ENCODE measurements around the gene PREB.
A peak's percentile ranks its signal among the peaks of the same experiment; 100 is the strongest.

Gene PREB

GRCh38 chr2:27164960-27165763 is 30.7 kb upstream of the PREB start:
- H3K4me3 ChIP-seq (replicated peaks in 1 of 2; ENCODE audit: low read depth in 2 of 2, low read length in 2 of 2): no peak overlapping the region
- TF ChIP-seq CTCF (IDR thresholded peaks at IDR 0.05; ENCODE audit: low read depth, low read length): no peak
- DNase-seq (ENCODE audit: low read depth in 2 of 2): no peak

- peak in 1 of 2 donors; percentile 33 for DNase-seq (ENCODE audit: low read depth in 2 of 2)
- no peak overlapping the region for H3K4me3 ChIP-seq (replicated peaks in 1 of 2; ENCODE audit: low read depth in 2 of 2, low read length in 2 of 2)
- TF ChIP-seq CTCF (IDR thresholded peaks at IDR 0.05; ENCODE audit: low read depth, low read length): no peak
Observed at GRCh38 chr2:27162151-27163121, 28.0 kb upstream of the PREB start.

- TF ChIP-seq CTCF (IDR thresholded peaks at IDR 0.05; ENCODE audit: low read depth, low read length): no peak
- DNase-seq (ENCODE audit: low read depth in 2 of 2): no peak
- no peak overlapping the region for H3K4me3 ChIP-seq (replicated peaks in 1 of 2; ENCODE audit: low read depth in 2 of 2, low read length in 2 of 2)
Observed at GRCh38 chr2:27160191-27160590, 25.8 kb upstream of the PREB start.

- H3K4me3 ChIP-seq (replicated peaks in 1 of 2; ENCODE audit: low read depth in 2 of 2, low read length in 2 of 2): no peak overlapping the region
- DNase-seq (ENCODE audit: low read depth in 2 of 2): no peak
- TF ChIP-seq CTCF (IDR thresholded peaks at IDR 0.05; ENCODE audit: low read depth, low read length): no peak
Observed at GRCh38 chr2:27159271-27159670, 24.8 kb upstream of the PREB start.

- no peak for TF ChIP-seq CTCF (IDR thresholded peaks at IDR 0.05; ENCODE audit: low read depth, low read length)
- no peak for DNase-seq (ENCODE audit: low read depth in 2 of 2)
Observed at GRCh38 chr2:27158468-27158867, 24.0 kb upstream of the PREB start.

GRCh38 chr2:27155069-27155520 is 20.7 kb upstream of the PREB start:
- no peak overlapping the region for H3K4me3 ChIP-seq (replicated peaks in 1 of 2; ENCODE audit: low read depth in 2 of 2, low read length in 2 of 2)
- no peak for DNase-seq (ENCODE audit: low read depth in 2 of 2)
- TF ChIP-seq CTCF (IDR thresholded peaks at IDR 0.05; ENCODE audit: low read depth, low read length): no peak

More at GRCh38 chr2:27158468-27158867, 24.0 kb upstream of the PREB start:
- H3K4me3 ChIP-seq (replicated peaks in 1 of 2; ENCODE audit: low read depth in 2 of 2, low read length in 2 of 2): no peak overlapping the region

Measured in cardiac fibroblast (primary cell).